NT2/D1 (cell line): ENCODE results near the gene LDB3.

Experiments used
- DNase-seq: peaks from one replicate; pipeline ENCODE4 v3.0.0-alpha.2; 2011; ENCODE audit warnings: low read depth, low spot score
- H3K27me3 ChIP-seq: 2 replicates; pipeline ENCODE4 v1.6.0; 2011; ENCODE audit warnings: mild to moderate bottlenecking; ENCODE audit not compliant: insufficient read length, insufficient read depth
- H3K36me3 ChIP-seq: 2 replicates; pipeline ENCODE4 v1.6.1; 2011; ENCODE audit warnings: mild to moderate bottlenecking, low read length, mixed read lengths; ENCODE audit not compliant: insufficient read depth, insufficient read length
- H3K4me1 ChIP-seq: 2 replicates; pipeline ENCODE4 v1.5.1; 2011; ENCODE audit not compliant: insufficient read depth, insufficient read length
- H3K4me3 ChIP-seq: 2 replicates; pipeline ENCODE4 v1.5.1; 2011; ENCODE audit warnings: low read depth; ENCODE audit not compliant: insufficient read length
- H3K9ac ChIP-seq: 2 replicates; pipeline ENCODE4 v1.6.0; 2011; ENCODE audit warnings: low read depth; ENCODE audit not compliant: insufficient read length
- H3K9me3 ChIP-seq: 2 replicates; pipeline ENCODE4 v1.5.1; 2011; ENCODE audit warnings: mild to moderate bottlenecking, low read length; ENCODE audit not compliant: insufficient read depth
- SUZ12 ChIP-seq: IDR thresholded peaks from 2 replicates; pipeline ENCODE4 v1.6.1; 2011; ENCODE audit not compliant: insufficient read length, insufficient read depth; ENCODE audit errors: extremely low read depth
- YY1 ChIP-seq: IDR thresholded peaks from 2 replicates; pipeline ENCODE4 v1.6.1; 2011; ENCODE audit not compliant: insufficient read length, insufficient read depth
- ZNF274 ChIP-seq: IDR thresholded peaks from 2 replicates; pipeline ENCODE4 v1.6.1; 2011; ENCODE audit warnings: mild to moderate bottlenecking, low read depth, low read length

LDB3 gene

DNA sequence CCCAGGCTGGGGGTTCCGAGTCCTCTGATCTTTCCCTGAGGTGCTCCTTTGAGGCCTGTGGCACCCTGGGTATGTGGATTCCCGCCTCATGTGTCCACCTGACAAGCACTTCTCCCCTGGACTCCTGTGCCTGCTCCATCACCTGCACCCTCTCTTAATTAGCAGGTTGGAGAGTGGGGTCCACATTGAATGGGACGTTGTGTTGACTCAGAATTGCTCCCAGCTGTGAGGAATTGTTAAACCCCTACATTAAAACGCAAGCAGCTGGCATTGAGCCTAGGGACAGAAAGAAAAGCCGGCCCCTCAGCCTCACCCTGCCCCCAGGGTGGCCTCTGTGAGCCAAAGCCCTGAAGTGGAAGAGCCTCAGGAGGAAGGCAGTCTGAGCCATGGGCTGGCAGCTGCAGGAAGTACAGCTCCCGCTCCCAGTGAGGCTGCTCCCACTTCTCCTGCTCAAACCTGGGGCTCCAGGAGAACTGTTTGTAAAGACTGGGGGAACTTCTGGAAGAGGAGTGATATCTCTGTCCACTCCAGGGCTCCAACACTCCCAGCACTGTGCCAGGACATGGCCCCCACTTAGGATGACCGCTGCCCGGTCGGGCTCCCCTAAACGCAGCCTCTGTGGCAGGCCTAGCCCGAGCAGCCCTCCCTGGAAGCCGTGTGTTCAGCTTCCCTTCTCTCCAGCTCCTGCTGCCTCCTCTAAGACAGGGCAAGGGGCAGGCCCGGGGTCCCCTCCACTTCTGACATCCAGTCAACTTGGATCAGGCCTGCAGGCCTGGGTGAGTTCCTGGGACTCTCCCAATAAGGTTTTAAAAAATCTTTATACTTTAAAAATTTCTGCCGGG is 15.7 kb upstream of the LDB3 start:
- Histone ChIP-seq H3K4me3 (no peak overlapping the region), H3K36me3 (no peaks in the 10 kb centered on the region), H3K27me3 (no peaks in the 10 kb centered on the region), H3K4me1 (peaks cover 6% of the 10 kb centered on the region), H3K9ac (no peak overlapping the region), H3K9me3 (no peaks in the 10 kb centered on the region)
- TF ChIP-seq SUZ12 = no peak
- TF ChIP-seq ZNF274 = no peak
- no peak for TF ChIP-seq YY1
- DNase-seq = no peak

- Histone ChIP-seq H3K4me3 (no peak overlapping the region), H3K27me3 (no peaks in the 10 kb centered on the region), H3K9ac (no peak overlapping the region), H3K9me3 (no peaks in the 10 kb centered on the region), H3K4me1 (peaks cover 6% of the 10 kb centered on the region), H3K36me3 (no peaks in the 10 kb centered on the region)
- no peak for DNase-seq
- TF ChIP-seq YY1 = no peak
- TF ChIP-seq ZNF274 = no peak
- TF ChIP-seq SUZ12 = no peak
Observed at GRCh38 chr10:86653379-86653778, 14.9 kb upstream of the LDB3 start.

DNA sequence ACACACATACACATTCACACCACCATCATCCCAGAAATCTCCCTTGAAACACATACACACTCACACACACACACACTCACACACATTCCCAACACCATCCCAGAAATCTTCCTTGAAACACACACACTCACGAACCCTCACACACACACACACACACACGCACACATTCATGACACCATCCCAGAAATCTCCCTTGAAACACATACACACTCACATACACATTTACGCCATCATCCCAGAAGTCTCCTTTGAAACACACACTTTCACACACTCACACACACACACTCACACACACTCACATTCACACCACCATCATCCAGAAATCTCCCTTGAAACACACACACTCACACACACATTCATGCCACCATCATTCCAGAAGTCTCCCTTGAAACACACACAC is 14.3 kb upstream of the LDB3 start:
- no peak for DNase-seq
- no peaks in the 10 kb centered on the region for H3K27me3 ChIP-seq
- no peak for TF ChIP-seq ZNF274
- no peak for TF ChIP-seq YY1
- TF ChIP-seq SUZ12 = no peak

GRCh38 chr10:86654411-86655172 is 13.7 kb upstream of the LDB3 start, which contains the start of gene OPN4:
TSS of gene OPN4 (plus strand) at chr10:86654547. CDS start at chr10:86654784, 237 bp downstream.
- no peak within 1 kb of the TSS for H3K9ac ChIP-seq
- peaks cover 6% of the 10 kb centered on the region for H3K4me1 ChIP-seq
- H3K36me3 ChIP-seq = no peaks in the 10 kb centered on the region
- no peaks in the 10 kb centered on the region for H3K27me3 ChIP-seq
- TF ChIP-seq SUZ12 = no peak
- no peaks in the 10 kb centered on the region for H3K9me3 ChIP-seq
- no peak within 1 kb of the TSS for H3K4me3 ChIP-seq
- DNase-seq = no peak

More for the DNA sequence above, 14.3 kb upstream of the LDB3 start:
- Histone ChIP-seq H3K9me3 (no peaks in the 10 kb centered on the region), H3K36me3 (no peaks in the 10 kb centered on the region), H3K4me1 (peaks cover 6% of the 10 kb centered on the region), H3K9ac (no peak overlapping the region), H3K4me3 (no peak overlapping the region)

- no peaks in the 10 kb centered on the region for H3K27me3 ChIP-seq
- DNase-seq = no peak
Observed at GRCh38 chr10:86655173-86655540, 13.2 kb upstream of the LDB3 start.

DNA sequence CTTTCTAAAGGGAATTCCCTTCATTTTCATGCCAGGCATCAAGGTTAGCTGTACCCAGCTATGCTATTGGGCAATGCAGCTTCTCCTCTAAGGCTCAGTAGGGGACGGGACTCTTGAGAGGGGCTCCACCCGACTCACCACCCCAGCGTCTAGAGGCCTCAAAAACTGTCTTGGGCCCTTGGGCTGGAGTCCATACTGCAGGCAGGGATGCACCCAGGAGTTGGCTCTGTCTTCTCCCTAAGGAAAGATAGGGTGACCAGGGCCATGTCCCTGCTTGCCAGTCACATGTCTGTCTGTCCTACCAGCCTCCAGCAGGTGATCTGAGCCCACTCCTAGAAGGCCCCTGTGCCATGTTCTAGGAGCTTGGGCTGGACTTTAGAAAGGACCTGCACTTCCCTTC is 12.7 kb upstream of the LDB3 start:
- DNase-seq = no peak

More at GRCh38 chr10:86655173-86655540, 13.2 kb upstream of the LDB3 start:
- Histone ChIP-seq H3K4me1 (peaks cover 6% of the 10 kb centered on the region), H3K36me3 (no peaks in the 10 kb centered on the region), H3K9ac (no peak overlapping the region), H3K4me3 (no peak overlapping the region), H3K9me3 (no peaks in the 10 kb centered on the region)
- TF ChIP-seq ZNF274 (no peak), YY1 (no peak), SUZ12 (no peak)

GRCh38 chr10:86657011-86657395 is 11.3 kb upstream of the LDB3 start:
- H3K4me1 ChIP-seq = peaks cover 6% of the 10 kb centered on the region
- H3K27me3 ChIP-seq = no peaks in the 10 kb centered on the region
- H3K9ac ChIP-seq = no peak overlapping the region
- H3K4me3 ChIP-seq = no peak overlapping the region
- no peaks in the 10 kb centered on the region for H3K36me3 ChIP-seq
- no peak for TF ChIP-seq YY1
- no peak for TF ChIP-seq ZNF274
- no peak for TF ChIP-seq SUZ12
- DNase-seq = no peak
- H3K9me3 ChIP-seq = no peaks in the 10 kb centered on the region

More for the DNA sequence above, 12.7 kb upstream of the LDB3 start:
- Histone ChIP-seq H3K27me3 (no peaks in the 10 kb centered on the region), H3K9ac (no peak overlapping the region), H3K36me3 (no peaks in the 10 kb centered on the region), H3K4me3 (no peak overlapping the region), H3K9me3 (no peaks in the 10 kb centered on the region), H3K4me1 (peaks cover 6% of the 10 kb centered on the region)
- TF ChIP-seq ZNF274 = no peak
- no peak for TF ChIP-seq YY1
- no peak for TF ChIP-seq SUZ12
